CD4-positive, alpha-beta T cell treated with Interleukin-1 beta for 1 hour (primary cell): Measurements from ENCODE around the gene NDST3.

Experiments used
- DNase-seq, 2 donors: peaks; one replicate each; pipeline ENCODE4 v3.0.0-alpha.2; 2020 to 2022

Gene NDST3

GRCh38 chr4:118034053-118034785, at the start of gene NDST3:
TSS of gene NDST3 (plus strand) at chr4:118034486. CDS start at chr4:118053911, 19,425 bp downstream.
- DNase-seq = peak in 1 of 2 donors; percentile 32

GRCh38 chr4:117986321-117986720, 48.0 kb upstream of the NDST3 start:
- DNase-seq = no peak

- no peak for DNase-seq
Measured at GRCh38 chr4:117987464-117987863, 46.8 kb upstream of the NDST3 start.

- DNase-seq = no peak
Measured at GRCh38 chr4:117996891-117997290, 37.4 kb upstream of the NDST3 start.

GRCh38 chr4:118004088-118004487, 30.2 kb upstream of the NDST3 start:
- DNase-seq = no peak

- DNase-seq = no peak
Measured at GRCh38 chr4:118005883-118006282, 28.4 kb upstream of the NDST3 start.

- DNase-seq = no peak
Measured at GRCh38 chr4:118012142-118012541, 22.1 kb upstream of the NDST3 start.

GRCh38 chr4:118014831-118015230, 19.5 kb upstream of the NDST3 start:
- no peak for DNase-seq

GRCh38 chr4:118018381-118019145, 15.7 kb upstream of the NDST3 start:
- no peak for DNase-seq

GRCh38 chr4:118026806-118027205, 7.5 kb upstream of the NDST3 start:
- no peak for DNase-seq

- DNase-seq = no peak
Measured at GRCh38 chr4:118029224-118029623, 5.1 kb upstream of the NDST3 start.

GRCh38 chr4:118032691-118033090, 1.6 kb upstream of the NDST3 start:
- DNase-seq = no peak

GRCh38 chr4:118033148-118034052, 886 bp upstream of the NDST3 start:
- DNase-seq = no peak

- DNase-seq = no peak
Measured at GRCh38 chr4:118035309-118035708, 1.0 kb downstream of the NDST3 start.

GRCh38 chr4:118036336-118036735, 2.0 kb downstream of the NDST3 start:
- no peak for DNase-seq

GRCh38 chr4:118037955-118038354, 3.7 kb downstream of the NDST3 start:
- DNase-seq = no peak

- DNase-seq = no peak
Measured at GRCh38 chr4:118046323-118046722, 12.0 kb downstream of the NDST3 start.

- DNase-seq = no peak
Measured at GRCh38 chr4:118047043-118047442, 12.8 kb downstream of the NDST3 start.

- DNase-seq = no peak
Measured at GRCh38 chr4:118058955-118059354, 24.7 kb downstream of the NDST3 start.

GRCh38 chr4:118059397-118059796, 25.1 kb downstream of the NDST3 start:
- no peak for DNase-seq

- DNase-seq = peak in 1 of 2 donors; percentile 4
Measured at GRCh38 chr4:118076958-118077766, 42.9 kb downstream of the NDST3 start.

- no peak for DNase-seq
Measured at GRCh38 chr4:118077767-118078105, 43.5 kb downstream of the NDST3 start.
